OCI-LY1 (cell line): Measurements from ENCODE around the gene SHROOM1.

Experiments
- EZH2 ChIP-seq: fragments of 200-600 bp; sonication (generic), shearing (Covaris generic); IDR thresholded peaks from 2 replicates; pipeline ENCODE4 v1.8.0; 2017; ENCODE audit warnings: borderline replicate concordance, mixed run types, mild to moderate bottlenecking, antibody characterized with exemption, low read length, moderate library complexity, mixed read lengths
- TF ChIP-seq, protein P1 (sequence below): fragments of 200-600 bp; sonication (generic), shearing (Covaris generic); IDR thresholded peaks from 2 replicates; pipeline ENCODE4 v1.5.1; 2017; ENCODE audit warnings: mild to moderate bottlenecking, antibody characterized with exemption, low read length, moderate library complexity, mixed read lengths

GRCh38 chr5:132823481-132824050 is 6.9 kb downstream of the SHROOM1 start:
- TF ChIP-seq, protein P1, sequence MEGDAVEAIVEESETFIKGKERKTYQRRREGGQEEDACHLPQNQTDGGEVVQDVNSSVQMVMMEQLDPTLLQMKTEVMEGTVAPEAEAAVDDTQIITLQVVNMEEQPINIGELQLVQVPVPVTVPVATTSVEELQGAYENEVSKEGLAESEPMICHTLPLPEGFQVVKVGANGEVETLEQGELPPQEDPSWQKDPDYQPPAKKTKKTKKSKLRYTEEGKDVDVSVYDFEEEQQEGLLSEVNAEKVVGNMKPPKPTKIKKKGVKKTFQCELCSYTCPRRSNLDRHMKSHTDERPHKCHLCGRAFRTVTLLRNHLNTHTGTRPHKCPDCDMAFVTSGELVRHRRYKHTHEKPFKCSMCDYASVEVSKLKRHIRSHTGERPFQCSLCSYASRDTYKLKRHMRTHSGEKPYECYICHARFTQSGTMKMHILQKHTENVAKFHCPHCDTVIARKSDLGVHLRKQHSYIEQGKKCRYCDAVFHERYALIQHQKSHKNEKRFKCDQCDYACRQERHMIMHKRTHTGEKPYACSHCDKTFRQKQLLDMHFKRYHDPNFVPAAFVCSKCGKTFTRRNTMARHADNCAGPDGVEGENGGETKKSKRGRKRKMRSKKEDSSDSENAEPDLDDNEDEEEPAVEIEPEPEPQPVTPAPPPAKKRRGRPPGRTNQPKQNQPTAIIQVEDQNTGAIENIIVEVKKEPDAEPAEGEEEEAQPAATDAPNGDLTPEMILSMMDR, result no peak
- TF ChIP-seq EZH2, result no peak
